Left cardiac atrium (tissue), 4 donors: Measurements from ENCODE around the gene GDF10. TPM values are rescaled to one million over a fixed set of nuclear protein-coding genes. Genes with fewer than 3 reads are reported as not detected.

Experiments used
- ATAC-seq, 2 donors: fragments of 200-7000 bp; cut with Tn5 transposase; one replicate each; pipeline ENCODE4 v1.9.1; 2020; ENCODE audit warnings: mild to moderate bottlenecking in 2 of 2, moderate library complexity in 2 of 2
- DNase-seq: peaks from one replicate; pipeline ENCODE4 v3.0.0-alpha.2; 2020
- intact Hi-C, 2 donors: fragments of 100-400 bp; cut with DNase I; formaldehyde crosslinking; loops; one replicate each; pipeline versions ENCODE4 v1.14.1 to v1.15.1; 2022 to 2023
- long read RNA-seq: library from polyadenylated mRNA; unstranded; transcript quantifications from one replicate; pipeline ENCODE4 v2.0.0, GENCODE V29; 2021
- total RNA-seq, 2 donors: library from RNA; stranded (reverse); fragmentation: NEBNext Ultra II Directional; extraction: Animal tissue kit (Norgen Biotek cat#: 25700); gene quantifications; one replicate each; pipeline ENCODE4 v1.2.1, GENCODE V29; 2021
- donor health status: DM: no; HTN: yes; CAD: no.
- donor health status: DM: no; HTN: yes; CAD: no; lungs with severe emphysema.
- donor health status: DM: yes; HTN: yes; CAD: no.
- donor health status: Dilated cardiomyopathy.

Gene GDF10, protein sequence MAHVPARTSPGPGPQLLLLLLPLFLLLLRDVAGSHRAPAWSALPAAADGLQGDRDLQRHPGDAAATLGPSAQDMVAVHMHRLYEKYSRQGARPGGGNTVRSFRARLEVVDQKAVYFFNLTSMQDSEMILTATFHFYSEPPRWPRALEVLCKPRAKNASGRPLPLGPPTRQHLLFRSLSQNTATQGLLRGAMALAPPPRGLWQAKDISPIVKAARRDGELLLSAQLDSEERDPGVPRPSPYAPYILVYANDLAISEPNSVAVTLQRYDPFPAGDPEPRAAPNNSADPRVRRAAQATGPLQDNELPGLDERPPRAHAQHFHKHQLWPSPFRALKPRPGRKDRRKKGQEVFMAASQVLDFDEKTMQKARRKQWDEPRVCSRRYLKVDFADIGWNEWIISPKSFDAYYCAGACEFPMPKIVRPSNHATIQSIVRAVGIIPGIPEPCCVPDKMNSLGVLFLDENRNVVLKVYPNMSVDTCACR
- 1 to 10 TPM in 1 of 2 donors, under 1 TPM in 1; 0.89 to 1.4 TPM for total RNA-seq
- long read RNA-seq = 0 reads

DNA sequence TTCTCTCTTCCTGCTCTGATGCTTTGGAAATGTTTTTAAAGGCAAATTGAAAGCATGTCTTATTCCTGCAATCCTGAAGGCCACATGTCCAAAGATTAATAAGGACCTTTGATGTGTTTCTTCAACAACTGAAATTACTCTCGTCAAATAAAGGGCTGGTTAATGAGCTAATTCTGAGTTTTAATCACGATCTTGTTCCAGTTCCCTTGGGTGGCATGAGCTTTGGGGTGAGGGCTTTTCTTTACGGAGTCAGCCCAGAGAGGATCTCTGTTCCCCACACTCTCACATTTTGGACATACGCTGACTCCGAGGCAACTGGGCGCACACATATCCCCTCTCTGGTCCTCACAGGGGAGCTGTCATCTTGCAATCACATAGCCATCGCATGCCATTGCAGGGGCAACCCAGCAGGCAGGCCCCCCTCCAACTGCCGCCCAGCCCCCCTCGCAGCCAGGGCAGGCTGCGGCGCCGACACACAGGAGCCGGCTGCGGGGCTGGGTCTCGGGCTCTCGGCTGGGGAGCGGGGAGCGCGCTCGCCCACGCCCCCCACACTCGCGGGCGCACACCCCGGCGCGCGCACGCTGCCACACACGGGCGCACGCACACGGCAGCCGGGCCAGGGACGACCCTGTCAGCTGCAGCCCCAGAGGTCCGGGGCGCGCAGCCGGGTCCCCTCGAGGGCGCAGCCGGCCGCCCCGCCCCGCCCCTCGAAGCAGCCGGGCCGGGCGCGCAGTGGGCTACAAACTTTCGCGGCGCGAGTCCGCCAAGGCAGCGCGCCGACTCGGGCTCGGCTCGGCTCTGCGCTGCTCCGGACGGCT is at the start of gene GDF10:
Gene GDF10 (plus strand): TSS at position 587 of the 818 bp plus-strand sequence. CDS start 455 bp downstream, outside the sequence.
- no peak for DNase-seq
- intact Hi-C loops = no loop called here
- ATAC-seq = peak; percentile 29 to 41

DNA sequence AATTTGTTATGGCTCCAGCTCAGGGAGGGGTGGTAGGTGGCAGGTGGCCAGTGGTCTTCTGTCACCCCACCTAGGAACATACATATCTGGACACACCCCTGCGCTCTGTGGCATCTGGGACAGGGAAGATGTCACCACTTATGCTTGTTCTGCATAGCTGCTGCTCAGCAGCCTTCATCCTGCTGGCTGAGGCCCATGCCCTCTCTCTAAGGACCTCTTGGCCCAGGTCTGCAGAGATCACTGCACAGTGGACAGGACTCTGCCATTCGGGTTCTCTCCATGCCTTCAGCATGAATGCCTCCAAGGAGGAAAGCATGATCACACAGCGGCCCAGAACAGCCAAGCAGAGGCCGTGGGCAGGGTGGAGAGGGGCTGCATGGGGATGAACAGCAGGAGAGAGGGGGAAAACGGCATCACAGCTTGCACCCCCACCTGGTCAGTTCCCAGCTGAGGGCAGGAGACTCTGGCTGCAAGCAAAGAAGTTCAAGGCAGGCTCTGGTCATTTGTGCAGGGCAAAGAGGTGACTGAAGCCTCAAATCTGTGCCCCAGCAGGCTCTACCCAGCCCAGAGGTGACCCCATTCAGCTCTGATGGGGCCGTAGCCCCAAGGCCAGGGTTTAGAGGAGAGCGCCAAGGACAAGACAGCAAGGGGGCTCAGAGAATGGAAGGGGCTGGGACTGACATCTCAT is 47.8 kb upstream of the GDF10 start:
- intact Hi-C loops = no loop called here
- no peak for DNase-seq
- peak in 1 of 2 donors; percentile 11 for ATAC-seq

DNA sequence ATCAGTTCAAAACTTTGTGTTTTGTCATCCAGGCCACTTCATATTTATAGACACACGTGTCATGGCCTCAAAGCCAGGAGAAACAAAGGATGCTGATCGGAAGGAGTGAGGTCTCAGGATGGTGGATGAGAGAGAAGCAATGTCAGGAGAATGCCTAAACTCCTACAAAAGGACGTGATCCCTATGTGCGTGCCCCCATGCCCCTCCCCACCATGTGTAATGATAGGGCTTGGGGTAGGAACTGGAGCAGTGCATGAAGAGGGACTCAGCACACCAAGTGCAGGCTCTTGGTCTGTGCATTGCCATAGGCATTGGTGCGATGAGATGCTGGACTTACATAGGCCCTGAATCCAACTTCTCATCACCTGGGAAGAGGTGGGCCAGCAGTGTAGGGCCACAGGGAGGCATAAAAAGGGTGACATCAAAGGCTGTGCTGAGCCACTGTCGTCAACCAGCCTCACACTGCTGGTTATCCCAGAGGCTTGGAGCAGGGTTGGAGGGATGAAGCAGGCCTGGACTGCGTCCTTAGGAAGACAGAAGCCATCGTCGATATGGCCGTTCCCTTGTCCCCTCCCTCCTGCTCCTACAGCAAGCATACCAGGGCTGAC is 46.9 kb upstream of the GDF10 start:
- no peak for ATAC-seq
- no peak for DNase-seq

DNA sequence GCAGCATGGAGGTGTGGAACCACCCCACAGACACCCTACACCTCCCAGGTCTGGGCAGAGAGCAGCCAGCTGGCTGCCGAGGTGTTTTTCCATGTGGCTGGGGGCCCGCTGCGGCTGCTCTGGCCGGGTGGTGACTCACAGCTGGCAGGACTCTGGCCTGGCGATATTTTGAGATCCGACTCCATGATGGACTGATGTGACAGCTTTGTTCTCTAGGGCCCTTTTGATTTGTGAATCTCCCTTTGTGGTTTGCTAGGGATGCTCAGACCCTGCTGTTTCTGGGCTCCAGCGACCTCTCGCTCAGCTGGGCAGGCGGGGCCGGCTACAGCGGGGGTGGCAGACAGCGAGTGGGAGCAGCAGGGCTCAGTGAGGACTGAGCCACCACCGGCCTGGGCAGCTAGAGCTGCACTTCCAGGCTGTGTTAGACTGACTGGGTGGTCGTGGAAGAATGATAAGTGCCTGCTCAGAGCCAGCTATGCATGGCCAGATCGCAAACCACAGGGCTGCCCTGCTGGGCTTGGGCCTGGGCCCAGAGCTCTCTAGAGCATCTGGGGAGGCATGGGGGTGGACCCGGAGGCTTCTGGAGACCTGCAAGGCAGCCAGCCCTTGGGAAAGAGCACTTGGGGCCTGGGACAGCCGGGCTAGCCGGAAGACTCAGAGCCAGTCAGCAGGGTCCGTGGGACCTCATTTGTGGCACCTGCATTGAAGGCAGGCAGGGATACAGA is 46.2 kb upstream of the GDF10 start:
- DNase-seq (peak; percentile 71), ATAC-seq (peak; percentile 85 to 93)
- intact Hi-C loops = no loop called here

More for the DNA sequence above, 46.9 kb upstream of the GDF10 start:
- intact Hi-C loops = no loop called here

DNA sequence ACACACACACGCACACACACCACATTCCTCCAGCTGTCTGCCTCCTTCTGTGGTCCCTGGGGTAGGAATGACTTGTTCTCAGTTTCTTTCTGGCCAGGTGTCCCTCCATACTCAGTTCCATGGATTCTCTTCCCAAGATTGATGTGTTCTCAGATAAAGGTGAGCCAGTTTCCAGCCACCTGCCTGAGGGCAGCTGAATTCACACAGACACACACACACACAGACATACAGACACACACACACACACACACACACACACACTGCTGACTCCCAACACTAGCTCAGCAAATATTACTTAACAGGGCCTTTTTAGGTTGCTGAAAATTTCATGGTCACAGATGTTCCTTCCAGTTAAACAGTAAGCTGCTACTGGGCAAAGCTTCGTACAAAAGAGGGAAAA is 45.4 kb upstream of the GDF10 start:
- DNase-seq (no peak), ATAC-seq (no peak)
- intact Hi-C loops = no loop called here

DNA sequence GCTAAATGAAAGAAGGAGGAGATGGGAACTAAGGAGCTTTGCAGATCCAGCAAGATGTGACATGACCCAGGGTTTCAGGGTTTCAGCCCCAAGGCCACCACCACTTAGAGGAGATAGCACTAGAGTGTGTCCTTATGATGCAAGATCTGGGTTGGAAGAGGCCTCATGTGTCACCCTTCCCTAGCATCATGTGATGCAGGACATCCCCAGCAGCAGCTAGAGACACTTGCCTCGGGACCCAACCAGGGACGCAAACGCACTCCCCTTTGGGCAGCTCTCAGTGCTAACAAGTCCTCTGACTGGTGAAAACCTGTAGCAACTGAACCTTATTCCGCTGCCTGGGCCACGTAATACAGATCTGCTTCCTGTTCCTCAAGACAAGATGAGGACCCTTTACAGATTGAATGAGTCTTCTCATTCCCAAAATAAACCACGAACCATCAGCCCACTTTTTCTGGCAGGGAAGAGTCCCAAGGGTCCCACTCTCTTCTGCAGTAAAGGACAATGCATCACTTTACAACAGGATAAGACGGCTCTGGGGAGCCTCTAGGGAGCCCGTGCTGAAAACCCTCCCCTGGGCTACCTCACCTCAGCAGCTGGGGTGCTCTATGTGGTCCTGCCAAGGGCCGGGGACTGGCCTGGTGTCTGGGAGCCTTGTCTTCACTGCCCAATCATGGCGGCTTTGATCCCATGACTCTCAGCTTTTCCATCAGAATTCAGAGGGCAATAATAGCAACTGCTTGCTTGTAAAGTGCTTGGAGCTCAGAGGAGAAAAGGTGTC is 44.8 kb upstream of the GDF10 start:
- ATAC-seq (no peak), DNase-seq (no peak)
- intact Hi-C loops = no loop called here

DNA sequence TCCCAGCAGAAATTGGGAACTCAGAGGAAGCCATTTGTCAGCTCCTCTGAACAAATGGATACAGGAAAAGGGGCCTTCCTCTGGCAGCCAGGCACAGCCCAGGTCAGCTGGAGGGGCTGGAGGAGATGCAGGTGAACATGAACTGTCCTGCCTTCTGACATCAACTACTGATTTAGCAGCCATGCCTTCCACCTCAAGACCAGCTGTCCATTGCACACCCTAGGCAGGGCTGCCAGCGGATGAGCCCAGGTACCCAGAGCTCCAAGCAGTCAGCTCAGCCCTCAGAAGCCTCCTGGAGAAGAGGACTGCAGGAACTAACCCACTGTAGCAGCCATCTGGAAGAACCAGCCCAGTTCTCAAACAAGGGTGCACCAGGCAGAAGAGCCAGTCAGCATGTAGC is 44.1 kb upstream of the GDF10 start:
- intact Hi-C loops = no loop called here
- ATAC-seq = no peak

DNA sequence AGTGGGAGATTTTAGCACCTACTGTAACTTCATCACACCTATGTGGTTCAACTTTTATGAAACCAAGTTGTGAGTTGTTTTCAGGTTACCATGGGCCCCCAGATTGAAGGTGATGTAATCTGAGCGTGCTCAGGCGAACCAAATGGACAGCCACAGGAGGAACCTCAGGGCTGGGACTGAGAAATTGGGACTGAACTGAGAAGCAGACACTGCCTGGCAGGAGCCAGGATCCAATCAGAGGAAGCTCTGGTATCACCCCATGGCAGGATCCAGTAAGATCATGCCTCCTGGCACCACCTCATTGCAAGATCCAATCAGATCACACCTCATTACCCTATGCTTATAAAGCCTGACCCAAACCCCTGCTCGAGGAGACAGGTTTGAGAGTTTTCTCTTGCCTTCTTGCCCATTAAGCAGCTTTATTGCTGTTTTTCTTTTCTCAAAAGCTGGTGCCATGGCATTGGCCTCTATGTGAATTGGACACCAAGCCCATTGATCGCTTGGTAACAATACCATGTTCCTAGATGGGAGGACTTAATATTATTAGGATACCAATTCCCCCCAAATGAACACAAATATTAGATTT is 43.2 kb upstream of the GDF10 start:
- ATAC-seq = no peak
- intact Hi-C loops = no loop called here
- no peak for DNase-seq

More for the DNA sequence above, 44.1 kb upstream of the GDF10 start:
- no peak for DNase-seq

DNA sequence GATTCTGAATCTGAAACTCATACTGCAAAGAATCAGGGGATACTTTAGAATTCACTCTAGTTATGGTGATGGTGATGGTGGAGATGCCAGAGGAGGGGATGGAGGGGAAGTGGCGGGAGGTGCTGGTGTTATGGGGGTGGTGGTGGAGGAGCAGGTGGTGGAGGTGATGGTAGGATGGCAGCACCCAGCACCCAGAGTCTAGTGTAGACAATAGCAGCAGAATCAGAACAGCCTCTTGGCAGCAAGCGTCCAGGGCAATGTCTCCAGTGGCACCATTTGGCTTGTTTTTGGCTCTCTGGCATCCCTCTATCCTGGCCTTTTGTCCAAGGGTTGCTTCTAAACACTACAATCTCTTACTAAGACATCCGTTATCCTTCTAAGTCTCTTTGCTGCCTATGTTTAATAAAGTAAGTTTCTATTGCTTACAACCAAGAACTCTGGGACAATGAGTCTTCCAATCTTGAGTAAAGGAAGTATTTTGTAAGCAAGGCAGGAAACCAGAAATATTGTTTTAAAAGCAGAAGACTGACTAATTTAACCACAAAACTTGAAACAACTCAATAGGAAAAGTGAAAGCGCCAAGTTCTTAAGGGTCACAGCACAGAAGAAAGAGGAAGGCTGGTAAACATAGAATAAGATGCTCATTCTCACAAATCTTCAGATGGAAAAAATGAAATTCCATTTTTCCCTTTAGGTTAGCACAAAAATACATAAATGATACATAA is 42.4 kb upstream of the GDF10 start:
- DNase-seq (no peak), ATAC-seq (no peak)
- intact Hi-C loops = no loop called here

DNA sequence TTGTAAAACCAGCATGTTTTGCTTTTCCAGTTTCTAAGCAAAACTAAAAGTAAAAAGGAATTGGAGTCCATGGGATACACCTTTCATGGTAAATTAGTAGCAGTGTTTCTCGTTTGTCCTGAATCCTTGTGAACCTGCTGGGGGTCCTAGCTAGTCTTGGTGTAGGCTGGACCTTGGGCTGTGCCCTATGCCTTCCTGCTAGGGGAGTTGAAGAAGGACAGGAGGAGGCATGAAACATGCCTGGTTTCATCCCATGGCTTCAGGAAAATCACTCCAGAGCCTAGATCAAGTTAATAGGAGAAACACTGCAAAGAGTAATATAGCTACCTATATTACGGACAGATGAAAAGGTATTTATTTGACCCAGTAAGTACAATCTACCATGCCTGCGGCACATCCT is 41.1 kb upstream of the GDF10 start:
- no peak for DNase-seq
- intact Hi-C loops = no loop called here
- ATAC-seq = no peak

DNA sequence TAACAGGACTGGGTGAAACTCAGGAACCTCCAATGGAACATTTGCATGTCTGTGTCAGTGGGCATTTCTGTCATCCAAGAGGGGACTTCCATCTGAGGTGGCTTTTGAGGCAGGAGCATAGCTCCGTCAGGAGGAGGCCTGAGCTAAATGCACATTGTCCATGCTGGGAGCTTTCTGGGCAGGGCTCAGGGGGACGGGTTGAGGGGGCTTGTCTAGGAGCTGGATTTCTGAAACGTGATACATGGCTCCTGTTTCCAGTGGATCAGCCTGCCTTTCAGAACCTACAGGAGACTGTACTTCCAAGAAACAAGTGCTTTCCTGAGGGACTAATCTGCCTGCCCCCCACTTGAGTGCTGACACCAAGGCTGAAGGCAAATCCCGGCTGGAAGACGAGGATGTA is 40.5 kb upstream of the GDF10 start:
- DNase-seq (no peak), ATAC-seq (no peak)
- intact Hi-C loops = no loop called here

DNA sequence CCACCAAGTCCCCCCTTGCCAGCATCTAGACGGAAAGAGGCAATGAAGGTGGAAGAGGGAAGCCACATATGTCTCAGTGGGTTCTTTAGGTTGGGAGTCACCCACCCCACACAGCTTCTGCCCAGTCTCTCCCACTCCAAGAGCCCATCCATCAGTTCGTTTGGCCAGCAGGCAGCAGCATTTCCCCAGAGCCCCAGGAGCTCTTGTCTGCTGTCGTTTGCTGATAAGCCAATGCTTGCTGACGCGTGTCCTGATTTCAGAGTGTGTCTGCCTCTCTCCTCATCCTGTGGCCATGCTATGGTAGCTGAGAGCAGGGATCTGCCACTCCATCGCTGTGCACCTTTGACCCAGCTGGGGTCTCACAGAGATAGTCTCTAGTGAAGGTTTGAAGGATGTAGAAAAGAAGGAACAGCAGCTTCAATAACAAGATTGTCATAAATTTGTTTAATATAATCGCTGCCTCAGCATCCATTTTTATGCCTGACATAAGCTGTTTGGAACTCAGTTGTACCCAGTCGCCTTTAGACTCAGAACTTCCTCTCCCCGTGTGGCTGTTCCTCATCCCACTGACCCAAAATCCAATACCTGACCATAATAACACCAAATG is 39.4 kb upstream of the GDF10 start:
- intact Hi-C loops = loop anchor here in 1 of 2 donors (5.0 kb wide), 1 partner anchor 213 kb away; no protein-coding TSS in a partner anchor
- ATAC-seq = peak; percentile 63 to 73
- no peak for DNase-seq

DNA sequence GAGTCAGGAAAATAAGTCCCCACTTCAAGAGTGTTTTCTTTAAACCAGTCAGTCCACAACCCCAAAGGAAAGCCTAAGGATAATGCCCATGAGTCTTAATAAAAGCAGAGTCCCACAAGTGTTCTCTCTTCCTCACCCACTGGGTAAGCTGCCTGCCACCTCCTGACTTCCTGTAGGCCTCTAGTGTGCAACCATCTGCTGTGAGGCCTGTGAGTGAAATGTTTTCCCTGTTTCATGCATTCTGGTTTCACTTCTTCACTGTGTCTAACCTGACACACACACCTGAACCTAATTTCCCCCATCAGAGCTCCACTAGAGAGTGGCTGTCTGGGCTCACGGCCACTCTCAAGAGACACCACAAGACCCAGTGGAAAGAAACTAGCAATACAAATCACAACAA is 38.9 kb upstream of the GDF10 start:
- intact Hi-C loops = loop anchor here in 1 of 2 donors (5.0 kb wide), 1 partner anchor 214 kb away; no protein-coding TSS in a partner anchor
- ATAC-seq (peak in 1 of 2 donors; percentile 16), DNase-seq (no peak)

DNA sequence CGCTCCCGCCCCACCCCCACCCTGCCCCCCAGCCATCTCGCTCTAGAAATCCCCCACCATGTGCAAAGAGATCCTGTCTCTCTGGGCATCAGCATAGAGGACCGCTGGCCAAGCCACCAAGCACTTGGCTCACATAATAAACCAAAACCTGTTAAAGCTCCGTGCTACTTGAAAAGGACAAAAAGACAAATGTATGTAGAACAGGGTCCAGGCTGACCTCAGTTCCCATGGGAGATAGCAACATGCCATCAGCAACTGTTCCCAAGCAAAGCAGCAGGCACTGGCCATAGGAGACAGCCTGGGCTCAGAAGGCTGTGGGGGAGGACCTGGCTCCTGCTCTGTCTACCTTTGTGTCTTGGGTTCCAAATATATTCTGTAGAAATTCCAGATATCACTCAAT is 38.4 kb upstream of the GDF10 start:
- DNase-seq (no peak), ATAC-seq (no peak)
- intact Hi-C loops = loop anchor here in 1 of 2 donors (5.0 kb wide), 1 partner anchor 214 kb away; no protein-coding TSS in a partner anchor

DNA sequence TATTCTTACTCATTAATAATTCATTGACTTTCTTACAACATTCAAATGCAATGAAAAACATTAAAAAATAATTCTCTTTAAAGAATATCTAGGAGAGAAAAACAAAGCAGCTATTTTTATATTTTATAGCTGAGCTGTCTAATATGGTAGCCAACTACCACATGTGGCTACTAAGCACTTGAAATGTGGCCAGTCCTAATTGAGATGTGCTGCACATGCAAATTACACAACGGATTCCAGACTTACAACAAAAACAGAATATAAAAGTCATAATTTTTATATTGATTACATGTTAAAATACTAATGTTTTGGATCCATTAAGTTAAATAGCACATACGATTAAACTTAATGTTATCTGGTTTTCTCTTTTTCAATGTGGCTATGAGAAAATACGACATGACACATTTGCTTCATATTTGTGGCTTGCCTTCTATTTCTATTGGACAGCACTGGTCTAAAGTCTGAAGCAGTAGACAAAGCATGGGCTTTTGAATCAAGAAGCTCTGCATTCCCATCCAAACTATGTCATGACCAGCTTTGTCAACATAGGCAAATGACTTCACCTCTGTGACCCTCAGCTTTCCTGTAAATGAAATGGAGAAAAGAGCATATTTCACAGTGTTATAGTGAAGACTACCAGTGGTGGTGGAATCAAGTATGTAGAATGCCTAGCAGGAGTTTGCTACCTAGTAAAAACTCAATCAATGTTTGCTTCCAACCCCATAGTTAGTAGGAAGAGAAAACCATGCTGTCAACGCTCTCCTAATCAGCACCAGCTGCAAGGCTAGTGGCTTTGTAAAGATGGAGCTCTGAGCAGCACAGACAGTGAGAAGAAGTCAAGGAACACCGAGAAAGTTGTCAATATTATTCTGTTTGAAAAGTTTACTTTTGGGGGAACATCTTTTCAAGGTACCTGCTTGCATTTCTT is 37.1 kb upstream of the GDF10 start:
- ATAC-seq (peak in 1 of 2 donors; percentile 37), DNase-seq (no peak)
- intact Hi-C loops = loop anchor here in 1 of 2 donors (5.0 kb wide), 1 partner anchor 216 kb away; no protein-coding TSS in a partner anchor
